ENCODE data around the gene C8G. TPM values are rescaled to one million over a fixed set of nuclear protein-coding genes. Genes with fewer than 3 reads are reported as not detected.

The C8G gene
- polyA plus RNA-seq, 1 donor from 2014 or later, result not detected

GRCh38 chr9:136898483-136899100, 46.5 kb upstream of the C8G start:
- Histone ChIP-seq H3K27me3 (ENCODE audit: insufficient read depth, low read depth, low read length) (no peaks in the 10 kb centered on the region), H3K9me3 (ENCODE audit: low read length) (no peaks in the 10 kb centered on the region), H3K9me2 (ENCODE audit: insufficient read depth, low read length) (no peaks in the 10 kb centered on the region), H3K4me3 (ENCODE audit: low read length) (no peak overlapping the region), H3K27ac (ENCODE audit: low read length) (no peak overlapping the region), H3K9ac (ENCODE audit: low read length) (no peak overlapping the region), H3K36me3 (ENCODE audit: insufficient read depth, low read length) (no peaks in the 10 kb centered on the region), H3F3A (ENCODE audit: insufficient read depth, low read length, poor library complexity, severe bottlenecking) (no peaks in the 10 kb centered on the region), H4K20me1 (ENCODE audit: insufficient read depth) (no peaks in the 10 kb centered on the region), H2AFZ (ENCODE audit: low read depth, low read length) (no peak overlapping the region), H3K79me2 (replicated peaks; ENCODE audit: insufficient read depth, low read length) (no peaks in the 10 kb centered on the region), H3K4me2 (ENCODE audit: low read length) (no peak overlapping the region)
- no peak for TF ChIP-seq RAD21 (conservative IDR thresholded peaks at IDR 0.05)
- no peak for TF ChIP-seq CTCF (IDR thresholded peaks at IDR 0.05; ENCODE audit: poor library complexity, severe bottlenecking)
- TF ChIP-seq SMC3 (conservative IDR thresholded peaks at IDR 0.05; ENCODE audit: poor library complexity), result no peak
- TF ChIP-seq POLR2AphosphoS5 (IDR thresholded peaks at IDR 0.05), result no peak
- TF ChIP-seq EZH2 (IDR thresholded peaks at IDR 0.05; ENCODE audit: borderline replicate concordance, insufficient read depth, low read length, poor library complexity, severe bottlenecking), result no peak
- no peak for TF ChIP-seq TAF1 (IDR thresholded peaks at IDR 0.05; ENCODE audit: low read depth)
- TF ChIP-seq REST (IDR thresholded peaks at IDR 0.05; ENCODE audit: borderline replicate concordance), result no peak

GRCh38 chr9:136899196-136899595, 45.8 kb upstream of the C8G start:
- Histone ChIP-seq H3K4me2 (ENCODE audit: low read length) (no peak overlapping the region), H3K9me3 (ENCODE audit: low read length) (no peaks in the 10 kb centered on the region), H2AFZ (ENCODE audit: low read depth, low read length) (no peak overlapping the region), H3K4me3 (ENCODE audit: low read length) (no peak overlapping the region), H3K9ac (ENCODE audit: low read length) (no peak overlapping the region), H3K27me3 (ENCODE audit: insufficient read depth, low read depth, low read length) (no peaks in the 10 kb centered on the region), H3K27ac (ENCODE audit: low read length) (no peak overlapping the region), H3F3A (ENCODE audit: insufficient read depth, low read length, poor library complexity, severe bottlenecking) (no peaks in the 10 kb centered on the region), H4K20me1 (ENCODE audit: insufficient read depth) (no peaks in the 10 kb centered on the region), H3K36me3 (ENCODE audit: insufficient read depth, low read length) (no peaks in the 10 kb centered on the region), H3K9me2 (ENCODE audit: insufficient read depth, low read length) (no peaks in the 10 kb centered on the region), H3K79me2 (replicated peaks; ENCODE audit: insufficient read depth, low read length) (no peaks in the 10 kb centered on the region)
- TF ChIP-seq POLR2AphosphoS5 (IDR thresholded peaks at IDR 0.05), result no peak
- no peak for TF ChIP-seq EZH2 (IDR thresholded peaks at IDR 0.05; ENCODE audit: borderline replicate concordance, insufficient read depth, low read length, poor library complexity, severe bottlenecking)
- no peak for TF ChIP-seq REST (IDR thresholded peaks at IDR 0.05; ENCODE audit: borderline replicate concordance)
- TF ChIP-seq CTCF (IDR thresholded peaks at IDR 0.05; ENCODE audit: poor library complexity, severe bottlenecking), result no peak
- TF ChIP-seq SMC3 (conservative IDR thresholded peaks at IDR 0.05; ENCODE audit: poor library complexity), result no peak
- TF ChIP-seq MXI1 (conservative IDR thresholded peaks at IDR 0.05; ENCODE audit: poor library complexity, severe bottlenecking), result no peak
- no peak for TF ChIP-seq EP300 (conservative IDR thresholded peaks at IDR 0.05; ENCODE audit: poor library complexity, severe bottlenecking)
- no peak for TF ChIP-seq RAD21 (conservative IDR thresholded peaks at IDR 0.05)
- no peak for TF ChIP-seq TAF1 (IDR thresholded peaks at IDR 0.05; ENCODE audit: low read depth)
